ENCODE measurements around the gene TM4SF4.

DNA sequence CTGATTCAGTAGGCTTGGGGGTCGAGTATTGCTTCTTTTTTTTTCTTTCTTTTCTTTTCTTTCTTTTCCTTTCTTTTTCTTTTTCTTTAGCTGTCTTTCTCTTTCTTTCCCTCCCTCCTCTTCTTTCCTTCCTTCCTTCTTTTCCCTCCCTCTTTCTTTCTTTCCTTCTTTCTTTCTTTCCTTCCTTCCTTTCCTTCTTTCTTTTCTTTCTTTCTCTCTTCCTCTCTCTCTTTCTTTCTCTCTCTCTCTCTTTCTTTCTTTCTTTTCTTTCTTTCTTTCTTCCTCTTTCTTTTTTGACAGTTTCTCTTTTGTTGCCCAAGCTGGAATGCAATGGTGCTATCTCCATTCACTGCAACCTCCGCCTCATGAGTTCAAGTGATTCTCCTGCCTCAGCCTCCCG, 36.0 kb downstream of the TM4SF4 start:
- TF ChIP-seq, protein P1, sequence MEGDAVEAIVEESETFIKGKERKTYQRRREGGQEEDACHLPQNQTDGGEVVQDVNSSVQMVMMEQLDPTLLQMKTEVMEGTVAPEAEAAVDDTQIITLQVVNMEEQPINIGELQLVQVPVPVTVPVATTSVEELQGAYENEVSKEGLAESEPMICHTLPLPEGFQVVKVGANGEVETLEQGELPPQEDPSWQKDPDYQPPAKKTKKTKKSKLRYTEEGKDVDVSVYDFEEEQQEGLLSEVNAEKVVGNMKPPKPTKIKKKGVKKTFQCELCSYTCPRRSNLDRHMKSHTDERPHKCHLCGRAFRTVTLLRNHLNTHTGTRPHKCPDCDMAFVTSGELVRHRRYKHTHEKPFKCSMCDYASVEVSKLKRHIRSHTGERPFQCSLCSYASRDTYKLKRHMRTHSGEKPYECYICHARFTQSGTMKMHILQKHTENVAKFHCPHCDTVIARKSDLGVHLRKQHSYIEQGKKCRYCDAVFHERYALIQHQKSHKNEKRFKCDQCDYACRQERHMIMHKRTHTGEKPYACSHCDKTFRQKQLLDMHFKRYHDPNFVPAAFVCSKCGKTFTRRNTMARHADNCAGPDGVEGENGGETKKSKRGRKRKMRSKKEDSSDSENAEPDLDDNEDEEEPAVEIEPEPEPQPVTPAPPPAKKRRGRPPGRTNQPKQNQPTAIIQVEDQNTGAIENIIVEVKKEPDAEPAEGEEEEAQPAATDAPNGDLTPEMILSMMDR (IDR thresholded peaks at IDR 0.05) = no peak
- TF ChIP-seq POLR2A (IDR thresholded peaks at IDR 0.05) = no peak
